ENCODE results near the gene EXTL2. TPM values are rescaled to one million over a fixed set of nuclear protein-coding genes. Genes with fewer than 3 reads are reported as not detected.

Gene EXTL2
- total RNA-seq, 1 experiment from 2014 or later: 37.9 TPM

- Histone ChIP-seq H3T11ph (ENCODE audit: low read length) (no peak overlapping the region), H2AK5ac (ENCODE audit: insufficient read length, low read length) (no peak overlapping the region), H3K27ac (ENCODE audit: insufficient read length, low read depth, low read length) (no peak overlapping the region), H2AFZ (ENCODE audit: low read length) (no peak overlapping the region), H3K4me2 (ENCODE audit: insufficient read depth, insufficient read length, low read length) (no peak overlapping the region), H2BK12ac (ENCODE audit: insufficient read length, low read depth, low read length) (no peak overlapping the region), H3K18ac (ENCODE audit: insufficient read length, low read depth, low read length) (no peak overlapping the region), H2BK20ac (ENCODE audit: low read depth, low read length, poor library complexity, severe bottlenecking) (no peak overlapping the region), H4K91ac (ENCODE audit: insufficient read length, low read depth, low read length) (no peak overlapping the region), H3K4me1 (ENCODE audit: insufficient read depth, low read length) (no peaks in the 10 kb centered on the region), H3K4ac (ENCODE audit: low read depth, low read length) (no peak overlapping the region), H2BK15ac (ENCODE audit: low read depth, low read length) (no peak overlapping the region), H2BK5ac (ENCODE audit: insufficient read length, low read length) (no peak overlapping the region), H3K23me2 (ENCODE audit: insufficient read length, low read depth, low read length, poor library complexity, severe bottlenecking) (no peaks in the 10 kb centered on the region), H4K5ac (ENCODE audit: insufficient read length, low read depth, low read length) (no peak overlapping the region), H3K23ac (ENCODE audit: insufficient read length, low read depth, low read length) (no peak overlapping the region), H3K9me3 (ENCODE audit: control insufficient read depth, low read depth, low read length) (no peaks in the 10 kb centered on the region), H2BK120ac (ENCODE audit: low read depth, low read length, poor library complexity, severe bottlenecking) (no peak overlapping the region), H3K79me1 (ENCODE audit: insufficient read depth, low read depth, low read length, poor library complexity, severe bottlenecking) (peaks cover 3% of the 10 kb centered on the region), H3K56ac (ENCODE audit: insufficient read length, low read depth, low read length) (no peak overlapping the region), H3K14ac (ENCODE audit: insufficient read depth, low read length) (no peak overlapping the region), H4K8ac (replicated peaks; ENCODE audit: insufficient read length, low read depth, low read length) (no peak overlapping the region), H3K79me2 (ENCODE audit: insufficient read depth, low read length) (peaks cover 2% of the 10 kb centered on the region; the same call in 1 of the 2 replicates), H3K27me3 (ENCODE audit: insufficient read depth, low read length) (no peaks in the 10 kb centered on the region), H4K20me1 (ENCODE audit: control insufficient read depth, insufficient read depth, insufficient read length) (no peaks in the 10 kb centered on the region), H3K9ac (ENCODE audit: extremely low read depth, insufficient read length, low read length) (no peak overlapping the region)
- Mint-ChIP-seq H3K4me1 (no peaks in the 10 kb centered on the region), H3K36me3 (ENCODE audit: insufficient read depth in 1 of 3, low read depth in 3 of 3) (peaks cover 19 to 48% (median 47%) of the 10 kb centered on the region in 3 experiments; a peak in 6 of 7 replicates), H3K27ac (no peak overlapping the region), H3K4me3 (no peak overlapping the region), H3K27me3 (ENCODE audit: low read depth) (no peaks in the 10 kb centered on the region), H3K9me3 (peaks cover 0 to 3% of the 10 kb centered on the region in 2 experiments; a peak in 2 of 5 replicates)
- no peak for TF ChIP-seq CTCF (conservative IDR thresholded peaks at IDR 0.05)
- DNase-seq: no peak
- WGBS (ENCODE audit: extremely low coverage, insufficient read length, low lambda C conversion rate): no CpG with 5 or more reads among the region's 3 CpGs
Measured at GRCh38 chr1:100905181-100905580, 10.5 kb upstream of the EXTL2 start.
